Measurements from ENCODE around the gene RPS6KC1. TPM values are rescaled to one million over a fixed set of nuclear protein-coding genes. Genes with fewer than 3 reads are reported as not detected.

Gene RPS6KC1
- polyA plus RNA-seq, 1 donor (not counting 4 experiments of a cell fraction or from before 2014, with no cell fraction given): 13.0 TPM

DNA sequence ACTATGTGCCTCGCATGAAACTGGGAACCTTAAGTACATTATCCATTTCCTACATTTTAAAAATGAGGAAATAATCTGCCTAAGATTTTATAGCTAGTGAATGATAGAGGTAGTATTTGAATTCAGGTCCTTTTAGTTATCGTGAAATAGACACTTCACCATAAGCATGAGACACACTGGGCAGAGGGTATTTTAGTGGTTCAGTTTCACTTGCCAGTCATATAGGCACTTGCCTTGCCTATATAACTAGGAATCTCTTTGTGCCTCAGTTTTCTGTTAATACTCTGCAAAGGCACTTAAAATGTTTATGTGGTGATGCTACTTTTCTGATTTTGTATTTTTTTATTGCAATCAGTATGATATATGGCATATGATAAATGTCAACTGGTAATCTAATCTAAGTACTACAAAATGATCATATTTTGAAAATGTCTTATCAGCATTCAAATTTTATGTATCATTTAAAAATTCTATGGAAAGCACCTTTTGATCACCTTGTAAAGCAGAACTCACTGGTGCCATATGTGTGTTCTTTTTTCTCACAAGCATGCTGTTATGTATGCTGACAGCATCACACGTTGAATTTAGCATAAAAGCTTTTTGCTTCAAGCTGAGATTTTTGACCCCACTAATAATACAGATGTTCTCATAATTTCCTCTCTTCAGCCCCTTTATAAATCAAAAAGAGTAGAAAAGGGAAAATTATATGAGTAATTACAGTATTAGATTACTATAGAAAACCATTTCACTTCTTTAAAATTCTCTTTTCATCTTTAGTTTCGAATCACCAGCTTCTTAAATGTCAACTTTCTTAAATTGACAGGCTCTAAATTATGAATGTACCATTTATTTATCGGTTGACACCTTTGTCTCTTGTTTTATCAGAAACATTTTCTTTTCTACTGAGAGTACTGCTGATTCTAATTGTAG, 52.6 kb downstream of the RPS6KC1 start:
- FAIRE-seq (no peak), DNase-seq (ENCODE audit: low read depth, low spot score) (no peak)
- Histone ChIP-seq H3K4me2 (ENCODE audit: control insufficient read depth, extremely low read depth, insufficient read depth, low read depth, low read length) (no peak overlapping the region), H2AFZ (ENCODE audit: control insufficient read depth, low read length) (no peak overlapping the region), H3K4me3 (ENCODE audit: control insufficient read depth in 2 of 3, extremely low read depth in 1 of 3, insufficient read depth in 2 of 3, low read depth in 1 of 3, low read length in 3 of 3) (no peak overlapping the region), H3K27me3 (ENCODE audit: control insufficient read depth, extremely low read depth, insufficient read depth, low read length) (no peaks in the 10 kb centered on the region), H4K20me1 (ENCODE audit: control insufficient read depth, extremely low read depth, insufficient read depth, low read length) (no peaks in the 10 kb centered on the region), H3K9me1 (ENCODE audit: control insufficient read depth, extremely low read depth, insufficient read depth, low read length) (no peaks in the 10 kb centered on the region), H3K9ac (ENCODE audit: control insufficient read depth, extremely low read depth, insufficient read depth, low read length) (no peak overlapping the region), H3K4me1 (ENCODE audit: control insufficient read depth, extremely low read depth, insufficient read depth, low read length) (no peaks in the 10 kb centered on the region), H3K36me3 (ENCODE audit: control insufficient read depth in 2 of 2, extremely low read depth in 1 of 2, insufficient read depth in 2 of 2, low read length in 2 of 2) (no peaks in the 10 kb centered on the region), H3K9me3 (ENCODE audit: control insufficient read depth, low read depth, low read length) (no peaks in the 10 kb centered on the region), H3K79me2 (ENCODE audit: control insufficient read depth, insufficient read depth, low read length) (no peaks in the 10 kb centered on the region), H3K27ac (ENCODE audit: control insufficient read depth, insufficient read depth, low read length) (no peak overlapping the region)
- dilution Hi-C loops (cut with MboI; ENCODE audit: extremely low pct_ligation_motif_present, low sequenced_read_pairs): no loop called here
- TF ChIP-seq EZH2 (IDR thresholded peaks at IDR 0.05; ENCODE audit: low read length): no peak

DNA sequence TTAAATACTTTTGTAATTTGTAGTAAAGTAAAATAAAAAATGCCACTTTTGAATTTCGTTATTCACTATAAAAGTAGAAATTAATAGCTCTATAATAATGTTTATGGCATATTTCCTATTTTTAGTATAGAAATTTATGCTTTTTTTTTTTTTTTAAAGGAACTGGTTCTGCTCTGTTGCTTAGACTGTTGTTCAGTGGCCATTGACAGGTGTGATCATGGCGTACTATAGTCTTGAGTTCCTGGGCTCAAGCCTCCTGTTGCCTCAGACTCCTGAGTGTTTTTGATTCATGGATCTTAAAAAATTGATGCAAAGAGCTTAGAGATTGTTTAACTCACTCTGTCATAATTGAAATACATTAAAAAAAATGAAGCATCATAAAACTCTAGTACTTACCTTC, 53.6 kb downstream of the RPS6KC1 start:
- no peaks in the 10 kb centered on the region for H3K36me3 ChIP-seq (ENCODE audit: control insufficient read depth in 2 of 2, extremely low read depth in 1 of 2, insufficient read depth in 2 of 2, low read length in 2 of 2)
- H3K79me2 ChIP-seq (ENCODE audit: control insufficient read depth, insufficient read depth, low read length): no peaks in the 10 kb centered on the region
- H3K27me3 ChIP-seq (ENCODE audit: control insufficient read depth, extremely low read depth, insufficient read depth, low read length): no peaks in the 10 kb centered on the region
- no peak overlapping the region for H3K4me3 ChIP-seq (ENCODE audit: control insufficient read depth in 2 of 3, extremely low read depth in 1 of 3, insufficient read depth in 2 of 3, low read depth in 1 of 3, low read length in 3 of 3)
- H3K4me1 ChIP-seq (ENCODE audit: control insufficient read depth, extremely low read depth, insufficient read depth, low read length): no peaks in the 10 kb centered on the region
- no peak overlapping the region for H3K4me2 ChIP-seq (ENCODE audit: control insufficient read depth, extremely low read depth, insufficient read depth, low read depth, low read length)
- no peaks in the 10 kb centered on the region for H3K9me3 ChIP-seq (ENCODE audit: control insufficient read depth, low read depth, low read length)
- H3K9me1 ChIP-seq (ENCODE audit: control insufficient read depth, extremely low read depth, insufficient read depth, low read length): no peaks in the 10 kb centered on the region
- no peak overlapping the region for H3K27ac ChIP-seq (ENCODE audit: control insufficient read depth, insufficient read depth, low read length)
- dilution Hi-C loops (cut with MboI; ENCODE audit: extremely low pct_ligation_motif_present, low sequenced_read_pairs): no loop called here
- DNase-seq (ENCODE audit: low read depth, low spot score) (no peak), FAIRE-seq (no peak)
- no peak overlapping the region for H3K9ac ChIP-seq (ENCODE audit: control insufficient read depth, extremely low read depth, insufficient read depth, low read length)
- no peak for TF ChIP-seq EZH2 (IDR thresholded peaks at IDR 0.05; ENCODE audit: low read length)
- TF ChIP-seq, protein P1, sequence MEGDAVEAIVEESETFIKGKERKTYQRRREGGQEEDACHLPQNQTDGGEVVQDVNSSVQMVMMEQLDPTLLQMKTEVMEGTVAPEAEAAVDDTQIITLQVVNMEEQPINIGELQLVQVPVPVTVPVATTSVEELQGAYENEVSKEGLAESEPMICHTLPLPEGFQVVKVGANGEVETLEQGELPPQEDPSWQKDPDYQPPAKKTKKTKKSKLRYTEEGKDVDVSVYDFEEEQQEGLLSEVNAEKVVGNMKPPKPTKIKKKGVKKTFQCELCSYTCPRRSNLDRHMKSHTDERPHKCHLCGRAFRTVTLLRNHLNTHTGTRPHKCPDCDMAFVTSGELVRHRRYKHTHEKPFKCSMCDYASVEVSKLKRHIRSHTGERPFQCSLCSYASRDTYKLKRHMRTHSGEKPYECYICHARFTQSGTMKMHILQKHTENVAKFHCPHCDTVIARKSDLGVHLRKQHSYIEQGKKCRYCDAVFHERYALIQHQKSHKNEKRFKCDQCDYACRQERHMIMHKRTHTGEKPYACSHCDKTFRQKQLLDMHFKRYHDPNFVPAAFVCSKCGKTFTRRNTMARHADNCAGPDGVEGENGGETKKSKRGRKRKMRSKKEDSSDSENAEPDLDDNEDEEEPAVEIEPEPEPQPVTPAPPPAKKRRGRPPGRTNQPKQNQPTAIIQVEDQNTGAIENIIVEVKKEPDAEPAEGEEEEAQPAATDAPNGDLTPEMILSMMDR (optimal IDR thresholded peaks at IDR 0.05 in 1 of 3, IDR thresholded peaks at IDR 0.05 in 1 of 3, conservative IDR thresholded peaks at IDR 0.05 in 1 of 3; ENCODE audit: extremely low read depth in 1 of 3, insufficient read depth in 2 of 3, low read length in 3 of 3): no peak
- H4K20me1 ChIP-seq (ENCODE audit: control insufficient read depth, extremely low read depth, insufficient read depth, low read length): no peaks in the 10 kb centered on the region
- H2AFZ ChIP-seq (ENCODE audit: control insufficient read depth, low read length): no peak overlapping the region

Data from keratinocyte (primary cell).